HG02943 (cell line): ENCODE results near the gene TCOF1.

ENCODE experiments used
- ATAC-seq: cut with Tn5 transposase; IDR thresholded peaks from one replicate; pipeline ENCODE4 v1.9.1; 2021; ENCODE audit warnings: mild to moderate bottlenecking, low read depth, moderate library complexity; ENCODE audit not compliant: unreplicated experiment

TCOF1 gene

GRCh38 chr5:150357326-150358260 is at the start of gene TCOF1:
Gene TCOF1 (plus strand): TSS chr5:150357697. CDS start chr5:150357747, 50 bp downstream.
- ATAC-seq = peak; percentile 89

GRCh38 chr5:150309101-150309885 is 48.2 kb upstream of the TCOF1 start:
- ATAC-seq = no peak

GRCh38 chr5:150309886-150310239 is 47.6 kb upstream of the TCOF1 start:
- no peak for ATAC-seq

GRCh38 chr5:150310246-150310645 is 47.3 kb upstream of the TCOF1 start:
- no peak for ATAC-seq

- no peak for ATAC-seq
These were observed 46.3 kb upstream of the TCOF1 start for GRCh38 chr5:150311015-150311692.

GRCh38 chr5:150312518-150312917 is 45.0 kb upstream of the TCOF1 start:
- no peak for ATAC-seq

GRCh38 chr5:150313501-150313900 is 44.0 kb upstream of the TCOF1 start:
- no peak for ATAC-seq

GRCh38 chr5:150313921-150314716 is 43.4 kb upstream of the TCOF1 start:
- ATAC-seq = no peak

- ATAC-seq = no peak
These were observed 42.3 kb upstream of the TCOF1 start for GRCh38 chr5:150315245-150315644.

GRCh38 chr5:150316320-150316719 is 41.2 kb upstream of the TCOF1 start:
- ATAC-seq = no peak

- no peak for ATAC-seq
These were observed 40.2 kb upstream of the TCOF1 start for GRCh38 chr5:150317048-150318003.

GRCh38 chr5:150318613-150319483 is 38.6 kb upstream of the TCOF1 start:
- ATAC-seq = no peak

GRCh38 chr5:150319484-150319790 is 38.1 kb upstream of the TCOF1 start:
- no peak for ATAC-seq

GRCh38 chr5:150320044-150320613 is 37.4 kb upstream of the TCOF1 start:
- no peak for ATAC-seq

GRCh38 chr5:150321211-150321610 is 36.3 kb upstream of the TCOF1 start:
- no peak for ATAC-seq

- ATAC-seq = no peak
These were observed 35.7 kb upstream of the TCOF1 start for GRCh38 chr5:150321784-150322183.

GRCh38 chr5:150322202-150322601 is 35.3 kb upstream of the TCOF1 start:
- ATAC-seq = no peak

- no peak for ATAC-seq
These were observed 34.4 kb upstream of the TCOF1 start for GRCh38 chr5:150323092-150323491.
